ENCODE data around the gene MRPL9.
"Not testable (repeated sequence)": the region's sequence is repeated elsewhere in the genome, so short reads cannot be mapped to it uniquely, and the experiment has no call there.

MRPL9 gene

DNA sequence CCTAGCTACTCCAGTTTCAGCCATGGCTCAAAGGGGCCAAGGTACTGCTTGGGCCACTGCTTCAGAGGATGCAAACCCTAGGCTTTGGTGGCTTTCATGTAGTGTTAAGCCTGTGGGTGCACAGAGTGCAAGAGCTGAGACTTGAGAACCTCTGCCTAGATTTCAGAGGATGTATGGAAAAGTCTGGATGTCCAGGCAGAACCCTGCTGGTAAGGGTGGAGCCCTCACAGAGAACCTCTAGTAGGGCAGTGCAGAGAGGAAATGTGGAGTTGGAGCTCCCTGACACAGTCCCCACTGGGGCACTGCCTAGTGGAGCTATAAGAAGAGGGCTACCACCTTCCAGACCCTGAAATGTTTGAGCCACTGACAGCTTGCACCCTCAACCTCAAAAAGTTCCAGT is 25.8 kb downstream of the MRPL9 start:
- H3K9me3 ChIP-seq (ENCODE audit: insufficient read depth, low read length) = peaks cover 13% of the 10 kb centered on the region; the same call in 1 of the 2 replicates
- H3K27me3 ChIP-seq (ENCODE audit: low read depth, low read length) = no peaks in the 10 kb centered on the region
- no peak overlapping the region for H3K4me2 ChIP-seq (ENCODE audit: low read length)
- no peaks in the 10 kb centered on the region for H4K20me1 ChIP-seq (ENCODE audit: insufficient read depth, low read length)
- TF ChIP-seq EZH2phosphoT487 (IDR thresholded peaks at IDR 0.05; ENCODE audit: low read depth) = no peak
- TF ChIP-seq, protein P1, sequence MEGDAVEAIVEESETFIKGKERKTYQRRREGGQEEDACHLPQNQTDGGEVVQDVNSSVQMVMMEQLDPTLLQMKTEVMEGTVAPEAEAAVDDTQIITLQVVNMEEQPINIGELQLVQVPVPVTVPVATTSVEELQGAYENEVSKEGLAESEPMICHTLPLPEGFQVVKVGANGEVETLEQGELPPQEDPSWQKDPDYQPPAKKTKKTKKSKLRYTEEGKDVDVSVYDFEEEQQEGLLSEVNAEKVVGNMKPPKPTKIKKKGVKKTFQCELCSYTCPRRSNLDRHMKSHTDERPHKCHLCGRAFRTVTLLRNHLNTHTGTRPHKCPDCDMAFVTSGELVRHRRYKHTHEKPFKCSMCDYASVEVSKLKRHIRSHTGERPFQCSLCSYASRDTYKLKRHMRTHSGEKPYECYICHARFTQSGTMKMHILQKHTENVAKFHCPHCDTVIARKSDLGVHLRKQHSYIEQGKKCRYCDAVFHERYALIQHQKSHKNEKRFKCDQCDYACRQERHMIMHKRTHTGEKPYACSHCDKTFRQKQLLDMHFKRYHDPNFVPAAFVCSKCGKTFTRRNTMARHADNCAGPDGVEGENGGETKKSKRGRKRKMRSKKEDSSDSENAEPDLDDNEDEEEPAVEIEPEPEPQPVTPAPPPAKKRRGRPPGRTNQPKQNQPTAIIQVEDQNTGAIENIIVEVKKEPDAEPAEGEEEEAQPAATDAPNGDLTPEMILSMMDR (IDR thresholded peaks at IDR 0.05; ENCODE audit: low read depth, low read length) = no peak
- no peak overlapping the region for H3K4me3 ChIP-seq (ENCODE audit: low read length)
- no peak overlapping the region for H2AFZ ChIP-seq (ENCODE audit: low read depth, low read length)
- no peaks in the 10 kb centered on the region for H3K79me2 ChIP-seq (ENCODE audit: low read length)
- H3K9ac ChIP-seq (ENCODE audit: low read length) = no peak overlapping the region
- H3K4me1 ChIP-seq (ENCODE audit: low read length) = no peaks in the 10 kb centered on the region
- H3K27ac ChIP-seq (ENCODE audit: low read length) = no peak overlapping the region
- peaks cover 3% of the 10 kb centered on the region for H3K36me3 ChIP-seq (replicated peaks; ENCODE audit: low read depth, low read length)

DNA sequence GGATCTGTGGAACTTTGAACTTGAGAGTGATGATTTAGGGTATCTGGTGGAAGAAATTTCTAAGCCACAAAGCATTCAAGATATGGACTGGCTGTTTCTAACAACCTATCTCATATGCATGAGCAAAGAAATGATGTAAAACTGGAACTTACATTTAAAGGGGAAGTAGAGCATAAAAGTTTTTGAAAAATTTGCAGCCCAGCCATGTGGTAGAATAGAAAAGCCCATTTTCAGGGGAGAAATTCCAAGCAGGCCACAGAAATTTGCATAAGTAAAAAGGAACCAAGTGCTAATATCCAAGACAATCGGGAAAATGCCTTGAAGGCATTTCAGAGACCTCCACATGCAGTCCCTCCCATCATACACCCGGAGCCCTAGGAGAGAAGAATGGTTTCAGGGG is 26.3 kb downstream of the MRPL9 start:
- peaks cover 3% of the 10 kb centered on the region for H3K36me3 ChIP-seq (replicated peaks; ENCODE audit: low read depth, low read length)
- H3K79me2 ChIP-seq (ENCODE audit: low read length) = no peaks in the 10 kb centered on the region
- no peak overlapping the region for H3K9ac ChIP-seq (ENCODE audit: low read length)
- H3K9me3 ChIP-seq (ENCODE audit: insufficient read depth, low read length) = peaks cover 13% of the 10 kb centered on the region; the same call in 1 of the 2 replicates
- no peaks in the 10 kb centered on the region for H3K27me3 ChIP-seq (ENCODE audit: low read depth, low read length)
- TF ChIP-seq, protein P1 (IDR thresholded peaks at IDR 0.05; ENCODE audit: low read depth, low read length) = no peak
- no peak for TF ChIP-seq EZH2phosphoT487 (IDR thresholded peaks at IDR 0.05; ENCODE audit: low read depth)
- H4K20me1 ChIP-seq (ENCODE audit: insufficient read depth, low read length) = no peaks in the 10 kb centered on the region
- no peak overlapping the region for H3K27ac ChIP-seq (ENCODE audit: low read length)
- H3K4me2 ChIP-seq (ENCODE audit: low read length) = no peak overlapping the region
- no peak overlapping the region for H3K4me3 ChIP-seq (ENCODE audit: low read length)
- H2AFZ ChIP-seq (ENCODE audit: low read depth, low read length) = no peak overlapping the region
- no peaks in the 10 kb centered on the region for H3K4me1 ChIP-seq (ENCODE audit: low read length)

DNA sequence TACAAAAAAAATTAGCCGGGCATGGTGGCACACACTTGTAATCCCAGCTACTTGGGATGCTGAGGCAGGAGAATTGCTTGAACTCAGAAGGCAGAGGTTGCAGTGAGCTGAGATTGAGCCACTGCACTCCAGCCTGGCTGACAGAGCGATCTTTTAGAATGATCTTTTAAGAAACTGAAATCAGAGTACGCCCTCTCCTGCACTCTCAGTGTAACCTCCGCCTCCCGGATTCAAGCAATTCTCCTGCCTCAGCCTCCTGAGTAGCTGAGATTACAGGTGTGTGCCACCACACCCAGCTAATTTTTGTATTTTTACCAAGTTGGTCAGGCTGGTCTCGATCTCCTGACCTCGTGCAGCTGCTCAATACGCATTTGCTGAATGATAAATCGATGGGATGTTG is 29.3 kb downstream of the MRPL9 start:
- not testable (repeated sequence) for H4K20me1 ChIP-seq (ENCODE audit: insufficient read depth, low read length); H3K9ac ChIP-seq (ENCODE audit: low read length); H2AFZ ChIP-seq (ENCODE audit: low read depth, low read length); H3K4me3 ChIP-seq (ENCODE audit: low read length); H3K4me2 ChIP-seq (ENCODE audit: low read length); H3K36me3 ChIP-seq (replicated peaks; ENCODE audit: low read depth, low read length); H3K4me1 ChIP-seq (ENCODE audit: low read length); H3K79me2 ChIP-seq (ENCODE audit: low read length); H3K27ac ChIP-seq (ENCODE audit: low read length)
- peaks cover 13% of the 10 kb centered on the region; the same call in 1 of the 2 replicates for H3K9me3 ChIP-seq (ENCODE audit: insufficient read depth, low read length)
- H3K27me3 ChIP-seq (ENCODE audit: low read depth, low read length) = peaks cover 11% of the 10 kb centered on the region

DNA sequence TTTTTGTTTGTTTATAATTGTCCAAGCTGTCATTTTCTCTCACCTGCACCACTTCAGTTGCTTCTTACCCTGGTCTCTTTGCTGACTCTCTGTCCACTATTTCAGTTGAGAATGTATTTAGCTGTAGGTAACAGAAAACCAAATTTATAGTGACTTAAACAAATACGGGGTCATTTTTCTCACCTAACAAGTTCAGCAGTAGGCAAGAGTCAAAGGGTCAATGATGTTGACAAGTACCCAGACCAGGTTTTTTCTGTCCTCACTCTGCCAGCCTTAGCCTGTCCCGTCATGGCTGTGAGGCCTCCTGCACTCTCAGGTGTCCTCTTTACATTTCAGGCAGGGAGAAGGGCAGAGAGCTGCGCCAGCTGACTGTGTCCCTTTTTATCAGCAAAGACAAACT is 30.2 kb downstream of the MRPL9 start:
- Histone ChIP-seq H3K27ac (ENCODE audit: low read length) (no peak overlapping the region), H4K20me1 (ENCODE audit: insufficient read depth, low read length) (no peaks in the 10 kb centered on the region), H3K36me3 (replicated peaks; ENCODE audit: low read depth, low read length) (peaks cover 3% of the 10 kb centered on the region), H3K4me2 (ENCODE audit: low read length) (no peak overlapping the region), H2AFZ (ENCODE audit: low read depth, low read length) (no peak overlapping the region), H3K4me3 (ENCODE audit: low read length) (no peak overlapping the region), H3K9ac (ENCODE audit: low read length) (no peak overlapping the region), H3K27me3 (ENCODE audit: low read depth, low read length) (peaks cover 16% of the 10 kb centered on the region), H3K79me2 (ENCODE audit: low read length) (no peaks in the 10 kb centered on the region), H3K9me3 (ENCODE audit: insufficient read depth, low read length) (peaks cover 12% of the 10 kb centered on the region; the same call in 1 of the 2 replicates), H3K4me1 (ENCODE audit: low read length) (no peaks in the 10 kb centered on the region)
- TF ChIP-seq EZH2phosphoT487 (IDR thresholded peaks at IDR 0.05; ENCODE audit: low read depth) = no peak
- TF ChIP-seq, protein P1 (IDR thresholded peaks at IDR 0.05; ENCODE audit: low read depth, low read length) = no peak

DNA sequence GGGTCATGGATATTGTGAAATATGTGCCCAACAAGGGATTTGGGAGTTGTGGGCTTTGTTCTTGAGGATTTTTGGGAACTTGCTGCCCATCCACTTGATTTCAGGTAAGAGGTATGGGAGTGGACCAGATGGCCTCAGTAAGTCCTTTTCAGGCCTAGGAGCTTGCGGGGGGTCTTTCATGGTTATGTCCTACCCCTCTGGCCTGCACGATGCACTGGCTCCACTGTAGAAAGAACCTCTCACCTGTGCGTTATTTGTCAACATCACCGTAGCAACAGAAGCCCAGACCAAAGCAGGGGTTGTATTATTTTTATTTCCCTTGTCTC is 33.4 kb downstream of the MRPL9 start:
- H3K4me3 ChIP-seq (ENCODE audit: low read length) = no peak overlapping the region
- no peak overlapping the region for H3K9ac ChIP-seq (ENCODE audit: low read length)
- no peak overlapping the region for H3K27ac ChIP-seq (ENCODE audit: low read length)
- H2AFZ ChIP-seq (ENCODE audit: low read depth, low read length) = no peak overlapping the region
- no peak overlapping the region for H3K4me2 ChIP-seq (ENCODE audit: low read length)
- no peak for TF ChIP-seq EZH2phosphoT487 (IDR thresholded peaks at IDR 0.05; ENCODE audit: low read depth)
- TF ChIP-seq, protein P1 (IDR thresholded peaks at IDR 0.05; ENCODE audit: low read depth, low read length) = no peak
- peaks cover 16% of the 10 kb centered on the region for H3K27me3 ChIP-seq (ENCODE audit: low read depth, low read length)
- no peaks in the 10 kb centered on the region for H3K9me3 ChIP-seq (ENCODE audit: insufficient read depth, low read length)
- no peaks in the 10 kb centered on the region for H3K4me1 ChIP-seq (ENCODE audit: low read length)
- H3K36me3 ChIP-seq (replicated peaks; ENCODE audit: low read depth, low read length) = no peaks in the 10 kb centered on the region
- H4K20me1 ChIP-seq (ENCODE audit: insufficient read depth, low read length) = no peaks in the 10 kb centered on the region
- no peaks in the 10 kb centered on the region for H3K79me2 ChIP-seq (ENCODE audit: low read length)
